ENCODE measurements around the gene CCDC192.

CCDC192 gene

GRCh38 chr5:127935398-127935797, 232.2 kb downstream of the CCDC192 start:
- H3K36me3 ChIP-seq (ENCODE audit: control insufficient read depth, low read depth, low read length): no peaks in the 10 kb centered on the region
- peaks cover 94% of the 10 kb centered on the region for H3K27me3 ChIP-seq (ENCODE audit: control insufficient read depth, insufficient read depth, low read length)
- H3K9ac ChIP-seq (ENCODE audit: low read length): no peak overlapping the region
- peaks cover 10% of the 10 kb centered on the region for H3K4me1 ChIP-seq (ENCODE audit: control insufficient read depth, low read depth, low read length)
- no peak overlapping the region for H3K27ac ChIP-seq (ENCODE audit: low read length)
- no peak overlapping the region for H3K4me3 ChIP-seq (ENCODE audit: low read length)
- no peaks in the 10 kb centered on the region for H3K9me3 ChIP-seq (ENCODE audit: control insufficient read depth, low read depth, low read length)

GRCh38 chr5:127936439-127936972, 233.3 kb downstream of the CCDC192 start:
- Histone ChIP-seq H3K27ac (ENCODE audit: low read length) (no peak overlapping the region), H3K9ac (ENCODE audit: low read length) (no peak overlapping the region), H3K4me1 (ENCODE audit: control insufficient read depth, low read depth, low read length) (peaks cover 18% of the 10 kb centered on the region), H3K9me3 (ENCODE audit: control insufficient read depth, low read depth, low read length) (no peaks in the 10 kb centered on the region), H3K4me3 (ENCODE audit: low read length) (no peak overlapping the region), H3K27me3 (ENCODE audit: control insufficient read depth, insufficient read depth, low read length) (peaks cover 90% of the 10 kb centered on the region), H3K36me3 (ENCODE audit: control insufficient read depth, low read depth, low read length) (no peaks in the 10 kb centered on the region)

- H3K36me3 ChIP-seq (ENCODE audit: control insufficient read depth, low read depth, low read length): no peaks in the 10 kb centered on the region
- no peak overlapping the region for H3K9ac ChIP-seq (ENCODE audit: low read length)
- H3K4me1 ChIP-seq (ENCODE audit: control insufficient read depth, low read depth, low read length): peaks cover 25% of the 10 kb centered on the region
- no peak overlapping the region for H3K4me3 ChIP-seq (ENCODE audit: low read length)
- no peak overlapping the region for H3K27ac ChIP-seq (ENCODE audit: low read length)
- H3K9me3 ChIP-seq (ENCODE audit: control insufficient read depth, low read depth, low read length): no peaks in the 10 kb centered on the region
- peaks cover 72% of the 10 kb centered on the region for H3K27me3 ChIP-seq (ENCODE audit: control insufficient read depth, insufficient read depth, low read length)
These were observed 235.6 kb downstream of the CCDC192 start for GRCh38 chr5:127938746-127939145.

- H3K27ac ChIP-seq (ENCODE audit: low read length): no peak overlapping the region
- H3K36me3 ChIP-seq (ENCODE audit: control insufficient read depth, low read depth, low read length): no peaks in the 10 kb centered on the region
- no peaks in the 10 kb centered on the region for H3K9me3 ChIP-seq (ENCODE audit: control insufficient read depth, low read depth, low read length)
- H3K4me3 ChIP-seq (ENCODE audit: low read length): no peak overlapping the region
- peaks cover 51% of the 10 kb centered on the region for H3K27me3 ChIP-seq (ENCODE audit: control insufficient read depth, insufficient read depth, low read length)
- H3K4me1 ChIP-seq (ENCODE audit: control insufficient read depth, low read depth, low read length): peaks cover 15% of the 10 kb centered on the region
- no peak overlapping the region for H3K9ac ChIP-seq (ENCODE audit: low read length)
These were observed 237.7 kb downstream of the CCDC192 start for GRCh38 chr5:127940854-127941253.

- Histone ChIP-seq H3K9ac (ENCODE audit: low read length) (no peak overlapping the region), H3K4me1 (ENCODE audit: control insufficient read depth, low read depth, low read length) (peaks cover 15% of the 10 kb centered on the region), H3K36me3 (ENCODE audit: control insufficient read depth, low read depth, low read length) (no peaks in the 10 kb centered on the region), H3K4me3 (ENCODE audit: low read length) (no peak overlapping the region), H3K27me3 (ENCODE audit: control insufficient read depth, insufficient read depth, low read length) (peaks cover 43% of the 10 kb centered on the region), H3K27ac (ENCODE audit: low read length) (no peak overlapping the region), H3K9me3 (ENCODE audit: control insufficient read depth, low read depth, low read length) (no peaks in the 10 kb centered on the region)
These were observed 238.5 kb downstream of the CCDC192 start for GRCh38 chr5:127941646-127942045.

GRCh38 chr5:127942246-127943060, 239.3 kb downstream of the CCDC192 start:
- no peaks in the 10 kb centered on the region for H3K9me3 ChIP-seq (ENCODE audit: control insufficient read depth, low read depth, low read length)
- H3K27ac ChIP-seq (ENCODE audit: low read length): no peak overlapping the region
- H3K9ac ChIP-seq (ENCODE audit: low read length): no peak overlapping the region
- H3K4me3 ChIP-seq (ENCODE audit: low read length): no peak overlapping the region
- H3K4me1 ChIP-seq (ENCODE audit: control insufficient read depth, low read depth, low read length): peaks cover 15% of the 10 kb centered on the region
- H3K27me3 ChIP-seq (ENCODE audit: control insufficient read depth, insufficient read depth, low read length): peaks cover 35% of the 10 kb centered on the region
- no peaks in the 10 kb centered on the region for H3K36me3 ChIP-seq (ENCODE audit: control insufficient read depth, low read depth, low read length)

GRCh38 chr5:127943061-127943371, 239.8 kb downstream of the CCDC192 start:
- H3K27ac ChIP-seq (ENCODE audit: low read length): no peak overlapping the region
- H3K36me3 ChIP-seq (ENCODE audit: control insufficient read depth, low read depth, low read length): no peaks in the 10 kb centered on the region
- H3K27me3 ChIP-seq (ENCODE audit: control insufficient read depth, insufficient read depth, low read length): peaks cover 30% of the 10 kb centered on the region
- H3K9ac ChIP-seq (ENCODE audit: low read length): no peak overlapping the region
- no peak overlapping the region for H3K4me3 ChIP-seq (ENCODE audit: low read length)
- no peaks in the 10 kb centered on the region for H3K9me3 ChIP-seq (ENCODE audit: control insufficient read depth, low read depth, low read length)
- H3K4me1 ChIP-seq (ENCODE audit: control insufficient read depth, low read depth, low read length): peaks cover 15% of the 10 kb centered on the region

- Histone ChIP-seq H3K27me3 (ENCODE audit: control insufficient read depth, insufficient read depth, low read length) (peaks cover 19% of the 10 kb centered on the region), H3K27ac (ENCODE audit: low read length) (no peak overlapping the region), H3K9me3 (ENCODE audit: control insufficient read depth, low read depth, low read length) (no peaks in the 10 kb centered on the region), H3K9ac (ENCODE audit: low read length) (no peak overlapping the region), H3K4me3 (ENCODE audit: low read length) (no peak overlapping the region), H3K4me1 (ENCODE audit: control insufficient read depth, low read depth, low read length) (peaks cover 15% of the 10 kb centered on the region), H3K36me3 (ENCODE audit: control insufficient read depth, low read depth, low read length) (no peaks in the 10 kb centered on the region)
These were observed 240.9 kb downstream of the CCDC192 start for GRCh38 chr5:127944125-127944524.

GRCh38 chr5:127947941-127948340, 244.8 kb downstream of the CCDC192 start:
- Histone ChIP-seq H3K27me3 (ENCODE audit: control insufficient read depth, insufficient read depth, low read length) (no peaks in the 10 kb centered on the region), H3K4me1 (ENCODE audit: control insufficient read depth, low read depth, low read length) (no peaks in the 10 kb centered on the region), H3K36me3 (ENCODE audit: control insufficient read depth, low read depth, low read length) (no peaks in the 10 kb centered on the region), H3K9me3 (ENCODE audit: control insufficient read depth, low read depth, low read length) (no peaks in the 10 kb centered on the region), H3K9ac (ENCODE audit: low read length) (no peak overlapping the region), H3K4me3 (ENCODE audit: low read length) (no peak overlapping the region), H3K27ac (ENCODE audit: low read length) (no peak overlapping the region)

- Histone ChIP-seq H3K9ac (ENCODE audit: low read length) (no peak overlapping the region), H3K9me3 (ENCODE audit: control insufficient read depth, low read depth, low read length) (no peaks in the 10 kb centered on the region), H3K4me1 (ENCODE audit: control insufficient read depth, low read depth, low read length) (no peaks in the 10 kb centered on the region), H3K36me3 (ENCODE audit: control insufficient read depth, low read depth, low read length) (no peaks in the 10 kb centered on the region), H3K4me3 (ENCODE audit: low read length) (no peak overlapping the region), H3K27me3 (ENCODE audit: control insufficient read depth, insufficient read depth, low read length) (no peaks in the 10 kb centered on the region), H3K27ac (ENCODE audit: low read length) (no peak overlapping the region)
These were observed 247.7 kb downstream of the CCDC192 start for GRCh38 chr5:127950707-127951391.

GRCh38 chr5:127951791-127952190, 248.6 kb downstream of the CCDC192 start:
- H3K4me3 ChIP-seq (ENCODE audit: low read length): no peak overlapping the region
- no peak overlapping the region for H3K9ac ChIP-seq (ENCODE audit: low read length)
- no peak overlapping the region for H3K27ac ChIP-seq (ENCODE audit: low read length)
- no peaks in the 10 kb centered on the region for H3K36me3 ChIP-seq (ENCODE audit: control insufficient read depth, low read depth, low read length)
- no peaks in the 10 kb centered on the region for H3K4me1 ChIP-seq (ENCODE audit: control insufficient read depth, low read depth, low read length)
- no peaks in the 10 kb centered on the region for H3K27me3 ChIP-seq (ENCODE audit: control insufficient read depth, insufficient read depth, low read length)
- no peaks in the 10 kb centered on the region for H3K9me3 ChIP-seq (ENCODE audit: control insufficient read depth, low read depth, low read length)
